Activated B cell treated with CpG ODN at 0.5 μM for 24 hours (primary cell): ENCODE measurements around the gene BIK. TPM values are rescaled to one million over a fixed set of nuclear protein-coding genes. Genes with fewer than 3 reads are reported as not detected.

Source experiments
- ATAC-seq: fragments of 200-7000 bp; cut with Tn5 transposase; one replicate; pipeline ENCODE4 v1.10.0; 2021; ENCODE audit warnings: low read depth, mild to moderate bottlenecking, moderate library complexity
- CTCF ChIA-PET: fragments of 350-600 bp; sonication (Branson Sonifier 250); formaldehyde crosslinking; loops from one replicate; lab custom pipeline; 2021; ENCODE audit warnings: antibody characterized with exemption; lab: Charles Lee
- POLR2A ChIA-PET: fragments of 350-600 bp; sonication (Branson Sonifier 250); formaldehyde crosslinking; loops from one replicate; lab custom pipeline; 2021; ENCODE audit warnings: antibody characterized with exemption; lab: Charles Lee
- DNase-seq: peaks from one replicate; pipeline ENCODE4 v3.0.0; 2022
- H3K27ac Mint-ChIP-seq: one replicate; pipeline ENCODE4 v1.8.0; 2020; ENCODE audit warnings: mixed read lengths
- H3K27me3 Mint-ChIP-seq: one replicate; pipeline ENCODE4 v1.8.0; 2021; ENCODE audit warnings: mixed read lengths
- H3K36me3 Mint-ChIP-seq: one replicate; pipeline ENCODE4 v1.8.0; 2021; ENCODE audit warnings: low read depth, mixed read lengths
- H3K4me1 Mint-ChIP-seq: one replicate; pipeline ENCODE4 v1.8.0; 2021; ENCODE audit warnings: mixed read lengths
- H3K4me3 Mint-ChIP-seq: one replicate; pipeline ENCODE4 v1.8.0; 2020; ENCODE audit warnings: mild to moderate bottlenecking, mixed read lengths
- H3K9me3 Mint-ChIP-seq: one replicate; pipeline ENCODE4 v1.8.0; 2020; ENCODE audit warnings: mixed read lengths
- intact Hi-C: fragments of 100-400 bp; cut with micrococcal nuclease; formaldehyde crosslinking; loops from one replicate; pipeline ENCODE4 v1.15.1; 2024
- total RNA-seq: library from RNA; stranded (reverse); gene quantifications from 2 replicates; pipeline ENCODE4 v1.2.3, GENCODE V29; 2022
- TF ChIP-seq, protein P1 (sequence below): fragments of 200-600 bp; IDR thresholded peaks from one replicate; pipeline ENCODE4 v1.8.0; 2022; ENCODE audit warnings: antibody characterized with exemption, mild to moderate bottlenecking

Gene BIK
- total RNA-seq, 1 donor from 2014 or later, result 2.6 TPM

GRCh38 chr22:43152003-43152356 lies 41.4 kb downstream of the BIK start:
- CTCF ChIA-PET, result interaction anchor here (0.7 kb wide), 1 partner anchor 36 kb away, joined by 3 read pairs; no protein-coding TSS in a partner anchor
- Mint-ChIP-seq H3K9me3 (no peaks in the 10 kb centered on the region), H3K36me3 (peaks cover 3% of the 10 kb centered on the region), H3K4me3 (peak overlapping the region; percentile 89), H3K27me3 (no peaks in the 10 kb centered on the region), H3K27ac (peak overlapping the region; percentile 30), H3K4me1 (peaks cover 47% of the 10 kb centered on the region)
- POLR2A ChIA-PET, result interaction anchor here (1.0 to 1.2 kb wide), 2 partner anchors 10 to 136 kb away, joined by 3 to 4 read pairs; no protein-coding TSS in a partner anchor
- DNase-seq, result no peak
- peak; percentile 9 for ATAC-seq
- TF ChIP-seq, protein P1, sequence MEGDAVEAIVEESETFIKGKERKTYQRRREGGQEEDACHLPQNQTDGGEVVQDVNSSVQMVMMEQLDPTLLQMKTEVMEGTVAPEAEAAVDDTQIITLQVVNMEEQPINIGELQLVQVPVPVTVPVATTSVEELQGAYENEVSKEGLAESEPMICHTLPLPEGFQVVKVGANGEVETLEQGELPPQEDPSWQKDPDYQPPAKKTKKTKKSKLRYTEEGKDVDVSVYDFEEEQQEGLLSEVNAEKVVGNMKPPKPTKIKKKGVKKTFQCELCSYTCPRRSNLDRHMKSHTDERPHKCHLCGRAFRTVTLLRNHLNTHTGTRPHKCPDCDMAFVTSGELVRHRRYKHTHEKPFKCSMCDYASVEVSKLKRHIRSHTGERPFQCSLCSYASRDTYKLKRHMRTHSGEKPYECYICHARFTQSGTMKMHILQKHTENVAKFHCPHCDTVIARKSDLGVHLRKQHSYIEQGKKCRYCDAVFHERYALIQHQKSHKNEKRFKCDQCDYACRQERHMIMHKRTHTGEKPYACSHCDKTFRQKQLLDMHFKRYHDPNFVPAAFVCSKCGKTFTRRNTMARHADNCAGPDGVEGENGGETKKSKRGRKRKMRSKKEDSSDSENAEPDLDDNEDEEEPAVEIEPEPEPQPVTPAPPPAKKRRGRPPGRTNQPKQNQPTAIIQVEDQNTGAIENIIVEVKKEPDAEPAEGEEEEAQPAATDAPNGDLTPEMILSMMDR, result no peak
- intact Hi-C loops, result loop anchor here (1.0 to 5.0 kb wide), 2 partner anchors 35 to 40 kb away; partner anchors contain the start of genes BIK and TTLL12

- Mint-ChIP-seq H3K27me3 (no peaks in the 10 kb centered on the region), H3K27ac (peak overlapping the region; percentile 30), H3K9me3 (no peaks in the 10 kb centered on the region), H3K4me1 (peaks cover 42% of the 10 kb centered on the region), H3K36me3 (peaks cover 3% of the 10 kb centered on the region), H3K4me3 (peak overlapping the region; percentile 89)
- ChIA-PET POLR2A (interaction anchor here (1.2 kb wide), 1 partner anchor 136 kb away, joined by 4 read pairs; no protein-coding TSS in a partner anchor), CTCF (interaction anchor here (0.7 kb wide), 1 partner anchor 35 kb away, joined by 3 read pairs; no protein-coding TSS in a partner anchor)
- peak; percentile 73 for ATAC-seq
- peak; percentile 51 for DNase-seq
- TF ChIP-seq, protein P1, result no peak
- intact Hi-C loops, result loop anchor here (1.0 to 5.0 kb wide), 2 partner anchors 35 to 40 kb away; partner anchors contain the start of genes BIK and TTLL12
Measured at GRCh38 chr22:43152357-43153071, 42.0 kb downstream of the BIK start.

GRCh38 chr22:43153899-43154298 lies 43.3 kb downstream of the BIK start:
- TF ChIP-seq, protein P1, result no peak
- intact Hi-C loops, result loop anchor here (5.0 kb wide), 1 partner anchor 42 kb away; the partner anchor contains the start of gene BIK
- H3K27me3 Mint-ChIP-seq, result no peaks in the 10 kb centered on the region
- H3K9me3 Mint-ChIP-seq, result no peaks in the 10 kb centered on the region
- H3K27ac Mint-ChIP-seq, result no peak overlapping the region
- peaks cover 33% of the 10 kb centered on the region for H3K4me1 Mint-ChIP-seq
- H3K4me3 Mint-ChIP-seq, result no peak overlapping the region
- DNase-seq, result no peak
- POLR2A ChIA-PET, result interaction anchor here (0.5 kb wide), 1 partner anchor 10 kb away, joined by 4 read pairs; no protein-coding TSS in a partner anchor
- CTCF ChIA-PET, result no interaction called here
- H3K36me3 Mint-ChIP-seq, result peaks cover 3% of the 10 kb centered on the region
- ATAC-seq, result no peak

- H3K4me3 Mint-ChIP-seq, result no peak overlapping the region
- H3K27me3 Mint-ChIP-seq, result no peaks in the 10 kb centered on the region
- intact Hi-C loops, result loop anchor here (5.0 kb wide), 1 partner anchor 43 kb away; the partner anchor contains the start of gene BIK
- peaks cover 31% of the 10 kb centered on the region for H3K4me1 Mint-ChIP-seq
- ATAC-seq (no peak), DNase-seq (no peak)
- ChIA-PET POLR2A (no interaction called here), CTCF (no interaction called here)
- TF ChIP-seq, protein P1, result no peak
- H3K36me3 Mint-ChIP-seq, result peaks cover 3% of the 10 kb centered on the region
- H3K27ac Mint-ChIP-seq, result no peak overlapping the region
- H3K9me3 Mint-ChIP-seq, result no peaks in the 10 kb centered on the region
Measured at GRCh38 chr22:43154887-43155536, 44.5 kb downstream of the BIK start.

DNA sequence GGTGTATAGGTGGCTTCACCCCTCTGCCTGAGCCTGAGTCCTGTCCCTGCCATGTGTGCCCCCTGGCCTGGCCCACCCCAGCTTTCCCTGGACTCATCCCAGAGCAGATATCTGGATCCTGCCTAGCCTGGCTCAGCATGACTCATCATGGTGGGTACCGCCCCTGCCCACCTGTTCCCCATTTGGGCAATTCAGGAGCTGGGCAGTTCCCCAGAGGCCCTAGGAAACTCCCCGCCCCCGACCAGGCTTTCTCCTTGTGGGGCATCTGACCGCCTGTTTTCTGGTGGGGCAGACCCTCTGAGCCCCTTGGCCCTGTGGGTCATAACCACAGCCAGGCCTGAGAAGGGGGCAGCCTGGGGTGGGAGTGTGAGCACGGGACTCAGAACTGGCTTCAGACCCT lies 45.2 kb downstream of the BIK start:
- H3K36me3 Mint-ChIP-seq, result peaks cover 5% of the 10 kb centered on the region
- H3K27me3 Mint-ChIP-seq, result no peaks in the 10 kb centered on the region
- H3K9me3 Mint-ChIP-seq, result no peaks in the 10 kb centered on the region
- TF ChIP-seq, protein P1, result no peak
- ATAC-seq (no peak), DNase-seq (no peak)
- H3K4me1 Mint-ChIP-seq, result peaks cover 29% of the 10 kb centered on the region
- POLR2A ChIA-PET, result no interaction called here
- no peak overlapping the region for H3K4me3 Mint-ChIP-seq
- intact Hi-C loops, result no loop called here
- CTCF ChIA-PET, result no interaction called here
- H3K27ac Mint-ChIP-seq, result no peak overlapping the region
